HG03060 (cell line): ENCODE measurements around the gene CENPX.
"Not testable (repeated sequence)": the region's sequence is repeated elsewhere in the genome, so short reads cannot be mapped to it uniquely, and the experiment has no call there.

ENCODE experiments used
- ATAC-seq: cut with Tn5 transposase; IDR thresholded peaks from one replicate; pipeline ENCODE4 v1.9.1; 2021; ENCODE audit warnings: low read depth, moderate number of reproducible peaks; ENCODE audit not compliant: unreplicated experiment

The CENPX gene

GRCh38 chr17:82042649-82043048 is 20.0 kb upstream of the CENPX start:
- no peak for ATAC-seq

GRCh38 chr17:82041144-82041814 is 18.6 kb upstream of the CENPX start:
- ATAC-seq: no peak

- no peak for ATAC-seq
Measured at GRCh38 chr17:82039695-82040299, 17.1 kb upstream of the CENPX start.

GRCh38 chr17:82038796-82039409 is 16.2 kb upstream of the CENPX start:
- not testable (repeated sequence) for ATAC-seq

- ATAC-seq: no peak
Measured at GRCh38 chr17:82037889-82038195, 15.2 kb upstream of the CENPX start.

GRCh38 chr17:82037092-82037888 is 14.6 kb upstream of the CENPX start, which contains the start of gene DCXR:
Gene DCXR (minus strand): TSS chr17:82037697. CDS start chr17:82037682, 15 bp downstream.
- ATAC-seq: peak; percentile 62

GRCh38 chr17:82036634-82037091 is 14.0 kb upstream of the CENPX start:
- ATAC-seq: no peak

GRCh38 chr17:82035956-82036633 is 13.4 kb upstream of the CENPX start:
- ATAC-seq: no peak

GRCh38 chr17:82035488-82035887 is 12.8 kb upstream of the CENPX start:
- no peak for ATAC-seq

- ATAC-seq: no peak
Measured at GRCh38 chr17:82034371-82035011, 11.8 kb upstream of the CENPX start.

- no peak for ATAC-seq
Measured at GRCh38 chr17:82033359-82034085, 10.8 kb upstream of the CENPX start.

- no peak for ATAC-seq
Measured at GRCh38 chr17:82031885-82032627, 9.4 kb upstream of the CENPX start.

- no peak for ATAC-seq
Measured at GRCh38 chr17:82031303-82031884, 8.7 kb upstream of the CENPX start, which contains the start of gene RAC3. Gene RAC3 (plus strand): TSS chr17:82031678. CDS start chr17:82031762, 84 bp downstream.

- no peak for ATAC-seq
Measured at GRCh38 chr17:82030470-82031302, 8.0 kb upstream of the CENPX start.

GRCh38 chr17:82029990-82030469 is 7.4 kb upstream of the CENPX start:
- ATAC-seq: no peak

- ATAC-seq: no peak
Measured at GRCh38 chr17:82029391-82029790, 6.7 kb upstream of the CENPX start.

GRCh38 chr17:82028966-82029365 is 6.3 kb upstream of the CENPX start:
- ATAC-seq: no peak
